ENCODE results near the gene DTX1.

The DTX1 gene

GRCh38 chr12:113055594-113056380 lies 743 bp upstream of the DTX1 start:
- DNase-seq (ENCODE audit: low read depth in 1 of 2, low spot score in 1 of 2), result no peak

GRCh38 chr12:113056381-113056630 lies 224 bp upstream of the DTX1 start:
- no peak for DNase-seq (ENCODE audit: low read depth in 1 of 2, low spot score in 1 of 2)

GRCh38 chr12:113057565-113058485 lies 1.3 kb downstream of the DTX1 start:
- DNase-seq (ENCODE audit: low read depth in 1 of 2, low spot score in 1 of 2), result no peak

- no peak for DNase-seq (ENCODE audit: low read depth in 1 of 2, low spot score in 1 of 2)
These were observed 2.0 kb downstream of the DTX1 start for GRCh38 chr12:113058553-113058952.

- DNase-seq (ENCODE audit: low read depth in 1 of 2, low spot score in 1 of 2), result no peak
These were observed 2.6 kb downstream of the DTX1 start for GRCh38 chr12:113059071-113059595.

- DNase-seq (ENCODE audit: low read depth in 1 of 2, low spot score in 1 of 2), result no peak
These were observed 3.9 kb downstream of the DTX1 start for GRCh38 chr12:113060336-113060960.

- DNase-seq (ENCODE audit: low read depth in 1 of 2, low spot score in 1 of 2), result no peak
These were observed 4.6 kb downstream of the DTX1 start for GRCh38 chr12:113061061-113061694.

GRCh38 chr12:113062502-113063395 lies 6.2 kb downstream of the DTX1 start:
- no peak for DNase-seq (ENCODE audit: low read depth in 1 of 2, low spot score in 1 of 2)

GRCh38 chr12:113063396-113064350 lies 7.1 kb downstream of the DTX1 start:
- no peak for DNase-seq (ENCODE audit: low read depth in 1 of 2, low spot score in 1 of 2)

GRCh38 chr12:113064395-113065125 lies 8.0 kb downstream of the DTX1 start:
- no peak for DNase-seq (ENCODE audit: low read depth in 1 of 2, low spot score in 1 of 2)

GRCh38 chr12:113065126-113066007 lies 8.8 kb downstream of the DTX1 start:
- DNase-seq (ENCODE audit: low read depth in 1 of 2, low spot score in 1 of 2), result no peak

- DNase-seq (ENCODE audit: low read depth in 1 of 2, low spot score in 1 of 2), result no peak
These were observed 10.4 kb downstream of the DTX1 start for GRCh38 chr12:113066813-113067400.

GRCh38 chr12:113067987-113068935 lies 11.7 kb downstream of the DTX1 start:
- no peak for DNase-seq (ENCODE audit: low read depth in 1 of 2, low spot score in 1 of 2)

GRCh38 chr12:113069149-113069548 lies 12.6 kb downstream of the DTX1 start:
- no peak for DNase-seq (ENCODE audit: low read depth in 1 of 2, low spot score in 1 of 2)

GRCh38 chr12:113069751-113070116 lies 13.2 kb downstream of the DTX1 start:
- no peak for DNase-seq (ENCODE audit: low read depth in 1 of 2, low spot score in 1 of 2)
